GM18858 (cell line): ENCODE measurements around the gene MLH1.
"Not testable (repeated sequence)": the region's sequence is repeated elsewhere in the genome, so short reads cannot be mapped to it uniquely, and the experiment has no call there.

Experiments used
- ATAC-seq: cut with Tn5 transposase; IDR thresholded peaks from one replicate; pipeline ENCODE4 v1.9.1; 2021; ENCODE audit not compliant: unreplicated experiment

The MLH1 gene

DNA sequence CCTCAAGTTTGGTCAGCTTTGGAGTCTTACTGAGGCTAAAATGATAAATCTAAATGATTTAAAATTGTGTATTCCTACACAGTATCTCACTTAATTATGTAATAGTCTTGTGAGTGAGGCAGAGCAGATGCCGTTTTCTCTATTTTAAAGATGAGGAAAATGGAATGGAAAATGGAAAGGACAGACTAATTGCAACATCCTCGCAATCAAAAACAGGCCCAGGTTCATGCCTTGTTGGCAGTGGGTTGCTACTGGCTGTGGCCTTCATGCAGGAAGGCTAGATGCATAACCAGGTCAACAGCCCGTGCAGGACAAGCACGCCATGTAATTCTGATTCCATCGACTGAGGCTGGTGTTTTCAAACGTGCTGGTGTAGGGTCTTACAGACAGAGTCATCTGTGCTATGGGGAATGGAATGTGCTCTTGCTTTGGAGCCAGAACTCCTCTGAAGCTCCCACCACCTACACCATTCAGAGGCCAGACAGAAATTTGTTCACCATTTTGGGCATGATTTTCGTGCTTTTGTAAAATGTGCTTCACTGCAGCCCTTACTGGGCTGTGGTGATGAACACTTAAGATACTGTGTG, 37.9 kb downstream of the MLH1 start:
- ATAC-seq, result no peak

DNA sequence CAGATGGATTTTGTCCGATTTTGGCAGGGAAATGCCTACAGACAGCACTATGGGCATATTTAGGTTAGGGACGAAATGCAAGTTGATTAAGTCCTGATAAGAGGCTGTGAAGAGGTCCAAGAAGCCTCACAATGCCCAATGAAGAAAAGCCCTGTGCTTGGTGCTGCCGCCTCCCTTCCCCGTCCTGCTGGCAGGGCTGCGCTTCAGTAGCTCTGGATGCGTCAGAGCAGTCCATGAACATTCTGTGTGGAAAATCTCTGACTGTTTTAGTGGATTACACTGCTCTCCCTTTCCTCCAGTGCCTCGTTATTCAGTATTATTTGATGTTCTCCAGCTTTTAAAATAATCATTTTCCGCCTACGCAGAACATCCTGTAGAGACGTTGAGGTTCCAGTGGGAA, 39.6 kb downstream of the MLH1 start:
- ATAC-seq, result no peak

DNA sequence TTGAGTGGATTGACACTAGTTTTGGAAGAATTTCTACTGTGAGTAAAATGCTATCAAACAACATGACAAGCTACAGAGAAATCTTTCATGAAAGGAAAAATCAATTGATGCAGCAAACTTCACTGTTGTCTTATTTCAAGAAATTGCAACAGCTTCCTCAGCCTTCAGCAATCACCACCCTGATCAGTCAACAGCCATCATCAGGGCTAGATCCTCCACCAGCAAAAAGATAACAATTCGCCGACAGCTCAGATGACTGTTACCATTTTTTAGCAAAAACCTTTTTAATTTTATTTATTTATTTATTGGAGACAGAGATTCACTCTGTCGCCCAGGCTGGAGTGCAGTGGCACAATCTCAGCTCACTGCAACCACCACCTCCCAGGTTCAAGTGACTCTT, 44.0 kb downstream of the MLH1 start:
- no peak for ATAC-seq

DNA sequence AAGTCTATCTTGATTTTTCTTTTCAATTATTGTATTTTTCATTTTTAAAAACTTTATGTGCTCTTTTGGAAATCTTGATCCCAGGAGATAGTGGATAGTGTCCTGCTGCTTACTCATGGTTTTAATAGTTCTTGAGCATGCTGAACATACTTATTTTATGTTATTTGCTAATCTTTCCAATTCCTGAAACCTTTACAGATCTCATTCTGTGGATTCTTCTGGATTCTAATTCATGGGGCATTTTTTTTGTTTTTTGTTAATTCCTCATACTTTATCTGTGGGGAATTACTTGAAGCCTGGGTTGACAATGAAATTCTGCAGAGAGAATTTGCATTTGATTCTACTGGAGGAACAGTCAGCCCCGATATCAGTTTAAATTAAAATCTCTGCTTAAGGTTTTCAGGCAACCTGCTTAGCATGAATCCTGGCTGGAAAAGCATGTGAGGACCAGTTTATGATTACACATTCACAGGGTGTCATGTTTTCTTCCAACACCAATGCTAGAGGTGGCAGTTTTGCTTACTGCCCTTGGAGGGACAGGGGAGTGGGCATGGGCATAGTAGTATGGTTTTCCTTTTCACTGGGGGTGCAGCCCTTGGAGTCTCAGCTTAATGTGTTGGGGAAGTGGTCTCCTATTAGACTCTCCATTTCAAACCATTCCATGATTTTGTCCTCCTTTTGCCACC, 46.0 kb downstream of the MLH1 start:
- no peak for ATAC-seq

DNA sequence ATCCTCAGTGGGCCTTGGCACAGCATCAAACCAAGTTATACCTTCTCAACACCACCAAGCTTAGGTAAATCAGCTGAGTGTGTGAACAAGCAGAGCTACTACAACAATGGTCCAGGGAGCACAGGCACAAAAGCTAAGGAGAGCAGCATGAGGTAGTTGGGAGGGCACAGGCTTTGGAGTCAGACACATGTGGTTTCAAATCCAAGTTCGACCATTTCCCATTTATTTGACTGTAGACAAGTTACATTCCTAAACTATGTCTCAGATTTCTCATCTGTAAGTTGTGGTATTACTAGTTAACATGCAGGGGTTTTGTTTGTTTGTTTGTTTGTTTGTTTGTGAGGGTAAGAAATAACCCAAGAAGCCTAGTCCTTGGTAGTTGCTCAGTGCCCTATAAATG, 46.9 kb downstream of the MLH1 start:
- ATAC-seq, result no peak

DNA sequence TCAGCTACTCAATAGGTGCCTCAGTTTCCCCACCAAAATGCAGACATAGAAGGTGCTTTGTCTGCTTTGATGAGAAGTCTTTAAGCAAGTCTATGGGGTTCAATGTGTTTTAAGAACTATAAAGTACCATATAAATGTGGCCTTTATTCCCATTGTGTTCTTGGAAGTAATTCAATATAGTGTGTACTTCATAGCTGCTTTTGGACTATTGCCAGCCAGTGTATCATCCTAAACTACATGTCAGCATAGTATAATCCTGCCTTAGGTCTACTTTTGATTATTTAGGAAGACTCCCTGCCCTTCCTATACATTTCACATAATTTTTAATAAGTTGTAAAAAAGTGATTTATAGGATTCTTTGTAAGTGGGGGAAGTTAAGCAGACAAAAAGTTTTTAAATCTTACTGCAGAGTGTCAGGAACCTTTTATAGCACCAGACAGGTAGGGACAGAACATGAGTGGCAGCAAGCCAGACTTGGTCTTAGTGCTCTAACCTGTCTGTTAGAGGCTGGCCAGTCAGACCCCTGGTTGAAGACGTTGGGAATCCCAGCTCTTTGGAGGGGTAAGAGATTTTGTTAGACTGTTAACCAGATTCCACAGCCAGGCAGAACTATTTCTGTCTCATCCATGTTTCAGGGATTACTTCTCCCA, 48.4 kb downstream of the MLH1 start:
- ATAC-seq, result no peak

DNA sequence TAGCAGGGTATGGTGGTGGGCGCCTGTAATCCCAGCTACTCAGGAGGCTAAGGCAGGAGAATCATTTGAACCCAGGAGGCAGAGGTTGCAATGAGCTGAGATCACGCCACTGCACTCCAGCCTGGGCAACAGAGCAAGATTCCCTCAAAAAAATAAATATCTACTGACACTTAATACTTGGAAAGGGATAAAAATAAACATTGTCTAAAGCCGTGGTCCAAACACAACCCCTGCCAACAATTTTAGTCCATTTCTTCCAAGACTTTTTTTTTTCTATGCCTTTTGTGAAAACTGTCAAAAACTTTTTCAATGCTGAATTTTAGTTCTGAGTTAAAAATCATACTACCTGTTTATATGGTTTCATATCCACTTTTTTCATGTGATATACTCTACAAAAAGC, 49.4 kb downstream of the MLH1 start:
- ATAC-seq, result not testable (repeated sequence)

DNA sequence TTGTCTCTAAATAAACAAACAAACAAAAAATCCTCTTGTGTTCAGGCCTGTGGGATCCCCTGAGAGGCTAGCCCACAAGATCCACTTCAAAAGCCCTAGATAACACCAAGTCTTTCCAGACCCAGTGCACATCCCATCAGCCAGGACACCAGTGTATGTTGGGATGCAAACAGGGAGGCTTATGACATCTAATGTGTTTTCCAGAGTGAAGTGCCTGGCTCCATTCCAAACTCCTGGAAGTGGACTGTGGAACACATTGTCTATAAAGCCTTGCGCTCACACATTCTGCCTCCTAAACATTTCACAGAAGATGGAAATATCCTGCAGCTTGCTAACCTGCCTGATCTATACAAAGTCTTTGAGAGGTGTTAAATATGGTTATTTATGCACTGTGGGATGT, 57.0 kb downstream of the MLH1 start:
- no peak for ATAC-seq

DNA sequence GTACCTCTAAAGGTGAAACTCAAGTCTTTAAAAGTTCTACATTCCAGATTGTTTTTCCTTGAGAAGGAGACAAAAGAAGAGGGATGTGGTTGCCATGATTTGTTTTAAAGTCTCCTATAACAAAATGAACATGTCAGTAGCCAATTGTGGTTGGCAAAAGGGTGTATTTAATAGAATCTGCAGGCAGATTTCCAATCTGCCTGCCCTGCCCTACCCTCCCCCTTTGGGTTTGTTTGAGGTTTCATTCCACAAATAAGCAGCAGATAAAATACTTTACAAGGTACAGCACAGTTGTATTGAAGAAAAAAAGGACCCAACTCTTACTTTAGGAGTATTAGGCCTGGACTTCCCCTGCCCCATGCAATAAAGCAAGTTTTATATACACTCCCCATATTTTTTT, 59.5 kb downstream of the MLH1 start:
- no peak for ATAC-seq

DNA sequence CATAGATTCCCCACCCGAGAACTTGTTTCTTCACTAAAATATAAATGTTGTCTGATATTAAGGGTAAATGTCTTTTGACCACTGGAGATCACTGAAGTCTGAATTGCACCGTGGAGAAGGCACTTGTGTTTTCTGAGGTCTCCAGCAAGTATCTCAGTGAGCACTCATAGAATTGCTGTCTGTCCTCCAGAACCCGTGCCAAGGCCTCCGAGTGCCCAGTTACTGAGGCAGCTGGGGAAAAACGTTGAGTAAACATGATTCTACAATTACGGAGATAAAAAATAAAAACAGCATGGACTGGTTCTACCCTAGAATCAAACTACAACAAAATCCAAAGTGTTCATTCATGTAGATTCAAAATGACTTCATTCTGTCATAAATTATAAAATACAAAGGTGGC, 60.0 kb downstream of the MLH1 start:
- ATAC-seq, result no peak

DNA sequence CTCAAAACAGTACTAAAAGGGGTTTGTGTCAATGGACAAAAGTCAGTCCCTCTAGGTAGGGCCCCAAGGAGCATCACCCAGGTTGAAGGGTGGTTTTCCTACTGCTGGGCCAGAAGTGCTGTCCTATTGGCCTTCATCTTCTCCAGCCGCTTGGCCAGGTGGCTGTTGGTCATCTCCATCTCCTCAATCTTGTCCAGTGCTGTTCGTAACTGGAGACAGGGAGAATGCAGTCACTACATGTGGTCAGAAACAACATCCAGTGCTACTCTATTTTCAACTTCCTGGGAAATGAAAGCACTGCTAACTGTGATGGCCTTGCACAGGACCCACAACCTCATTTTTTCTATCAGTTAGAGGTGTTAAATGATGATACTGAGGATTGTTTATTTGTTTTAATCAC, 60.4 kb downstream of the MLH1 start:
- ATAC-seq, result no peak

DNA sequence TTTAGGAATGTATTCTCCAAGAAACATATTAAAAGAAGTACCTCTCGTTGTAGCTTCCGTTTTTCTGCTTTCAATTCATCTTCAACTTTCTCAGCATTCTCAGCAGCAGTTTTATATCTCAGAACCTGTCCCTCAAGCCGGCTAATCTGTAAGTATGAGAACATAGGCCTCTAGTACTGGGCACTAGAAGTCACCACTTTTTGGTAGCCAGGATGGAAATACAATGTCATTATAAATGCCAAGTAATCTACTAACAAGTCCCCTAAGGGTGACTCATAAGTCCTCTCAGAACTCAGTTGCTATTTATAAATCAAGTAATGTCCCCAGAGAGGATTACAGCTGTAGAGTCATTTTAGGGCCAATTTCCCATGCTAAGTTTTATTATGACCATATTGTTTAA, 61.1 kb downstream of the MLH1 start:
- ATAC-seq, result peak; percentile 91

DNA sequence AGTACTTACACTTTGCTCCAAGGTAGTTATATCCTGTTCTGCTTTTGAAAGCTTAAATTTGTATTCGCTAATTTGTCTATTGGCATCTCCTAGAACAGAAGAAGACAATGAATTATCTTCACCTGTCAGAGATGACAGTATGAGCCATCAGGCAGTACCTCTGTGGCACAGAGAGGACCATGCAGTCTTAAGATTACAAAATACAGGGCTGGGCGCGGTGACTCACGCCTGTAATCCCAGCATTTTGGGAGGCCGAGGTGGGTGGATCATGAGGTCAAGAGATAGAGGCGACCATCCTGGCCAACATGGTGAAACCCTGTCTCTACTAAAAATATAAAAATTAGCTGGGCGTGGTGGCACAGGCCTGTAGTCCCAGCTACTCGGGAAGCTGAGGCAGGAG, 61.8 kb downstream of the MLH1 start:
- ATAC-seq, result not testable (repeated sequence)

DNA sequence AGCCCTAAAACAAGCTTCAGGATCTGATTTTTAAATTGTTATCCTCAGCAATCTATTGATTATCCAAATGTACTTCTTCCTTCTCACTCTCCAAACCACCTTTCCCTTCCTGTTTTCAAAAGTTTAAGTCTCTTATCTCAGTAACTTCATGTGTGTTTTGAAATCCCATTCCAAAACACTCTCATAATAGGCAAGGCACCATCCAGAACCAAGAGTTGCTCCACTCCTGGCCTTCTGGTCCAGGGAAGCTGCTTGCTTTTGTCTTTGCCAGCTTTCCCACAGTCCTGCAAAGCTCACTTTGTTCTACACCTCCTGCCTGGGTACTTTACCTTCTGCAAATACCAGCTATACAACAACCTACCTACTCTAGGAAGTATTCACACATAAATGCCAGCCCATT, 63.5 kb downstream of the MLH1 start:
- no peak for ATAC-seq

DNA sequence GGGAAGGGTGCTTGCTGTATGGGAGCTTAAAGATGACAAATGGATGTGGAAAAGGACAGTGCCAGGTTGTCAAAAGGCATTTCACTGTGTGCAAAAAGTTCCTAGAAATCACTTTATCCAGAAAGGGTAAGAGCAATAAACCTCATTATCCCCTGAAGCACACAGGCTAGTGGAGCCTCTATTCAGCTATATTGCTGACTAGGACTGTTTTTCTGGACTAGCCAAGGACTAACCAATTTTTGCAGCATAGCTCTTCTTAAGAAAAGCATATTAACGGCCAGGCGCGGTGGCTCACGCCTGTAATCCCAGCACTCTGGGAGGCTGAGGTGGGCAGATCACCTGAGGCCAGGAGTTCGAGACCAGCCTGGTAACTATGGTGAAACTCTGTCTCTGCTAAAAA, 64.8 kb downstream of the MLH1 start:
- no peak for ATAC-seq

DNA sequence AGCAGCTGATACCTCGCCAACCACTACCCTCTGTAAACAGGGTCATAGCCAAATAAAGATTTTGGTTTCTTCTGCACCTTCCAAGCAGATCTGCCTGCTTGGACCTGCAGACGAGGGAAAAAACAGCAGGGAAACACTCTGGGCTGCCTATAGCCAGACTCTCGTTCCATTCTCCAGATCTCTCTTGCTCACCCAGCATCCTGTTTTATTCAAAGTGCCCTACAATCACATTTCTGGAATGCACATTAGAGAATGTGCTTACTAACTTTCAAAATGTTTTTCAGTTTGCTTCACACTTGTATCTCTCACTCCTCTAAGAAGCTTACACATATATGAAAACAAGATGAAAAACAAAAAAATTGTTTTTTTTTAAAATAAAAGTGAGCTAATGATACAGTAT, 71.4 kb downstream of the MLH1 start:
- ATAC-seq, result no peak

DNA sequence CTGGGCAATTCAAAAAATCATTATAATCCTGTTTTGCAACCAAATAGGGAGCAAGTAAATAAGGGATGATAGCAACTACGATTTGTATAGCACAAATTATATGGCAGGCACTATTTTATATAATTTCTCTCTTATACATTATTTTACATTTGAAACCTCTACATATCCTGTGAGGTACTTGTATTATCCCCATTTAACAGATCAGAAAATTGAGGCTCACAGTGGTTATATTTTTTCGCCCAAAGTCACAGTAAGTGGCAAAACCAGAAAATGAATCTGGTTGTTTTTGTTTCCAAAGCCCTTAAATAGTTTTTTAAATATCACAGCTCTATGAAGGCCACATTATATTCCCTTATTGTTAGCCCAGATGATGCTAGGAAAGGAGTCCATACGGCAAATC, 74.3 kb downstream of the MLH1 start:
- no peak for ATAC-seq

DNA sequence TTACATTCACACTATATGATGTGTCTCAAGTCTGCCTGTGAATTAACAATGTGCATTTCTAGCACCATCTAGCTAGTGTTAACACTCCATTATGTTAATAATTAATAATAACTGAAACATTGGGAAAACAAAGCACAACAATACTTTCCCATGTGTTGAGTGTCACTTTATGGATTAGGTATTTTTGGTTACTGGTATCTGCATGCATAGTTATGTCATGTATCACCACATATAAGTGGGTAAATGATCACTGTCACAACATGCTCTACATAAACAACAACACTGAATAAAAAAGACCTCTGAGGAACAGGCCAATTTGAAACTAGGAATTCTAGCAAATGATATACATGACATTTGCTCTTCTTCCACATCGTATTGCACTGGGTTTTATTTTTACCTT, 74.7 kb downstream of the MLH1 start:
- no peak for ATAC-seq

DNA sequence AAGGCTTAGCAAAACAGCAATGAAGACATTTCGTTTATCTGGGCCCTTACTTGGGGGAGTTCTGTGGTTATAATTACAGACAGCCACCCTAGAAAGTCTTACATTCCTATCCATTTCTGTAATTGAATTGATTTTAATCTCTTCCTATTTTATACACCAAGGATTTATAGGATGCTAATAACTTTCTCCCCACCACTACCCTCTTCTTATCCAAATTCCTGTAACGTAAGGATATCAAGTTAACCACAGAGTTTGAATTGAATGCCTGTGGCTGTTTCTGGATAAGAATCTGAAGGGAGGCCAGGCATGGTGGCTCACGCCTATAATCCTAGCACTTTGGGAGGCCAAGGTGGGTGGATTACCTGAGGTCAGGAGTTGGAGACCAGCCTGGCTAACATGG, 78.6 kb downstream of the MLH1 start:
- ATAC-seq, result no peak

DNA sequence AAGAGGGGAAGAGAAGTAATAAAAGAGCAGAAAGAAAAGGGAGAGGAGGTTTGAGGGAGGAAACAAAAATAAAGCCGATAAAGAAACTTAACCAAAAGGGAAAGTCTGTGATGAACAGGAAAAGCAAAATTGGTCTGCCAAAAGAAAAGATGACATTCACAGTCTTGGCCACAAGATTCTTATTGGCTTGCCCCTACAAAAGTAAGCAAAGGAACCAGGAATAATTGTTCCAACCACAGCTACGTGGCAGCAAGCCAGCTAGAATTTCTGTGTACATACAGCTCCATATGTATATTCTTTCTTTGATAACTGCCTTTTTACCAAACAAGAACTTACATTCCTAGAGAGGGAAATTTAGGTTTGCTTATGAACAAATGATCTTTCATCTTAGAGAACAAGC, 79.6 kb downstream of the MLH1 start:
- ATAC-seq, result no peak

DNA sequence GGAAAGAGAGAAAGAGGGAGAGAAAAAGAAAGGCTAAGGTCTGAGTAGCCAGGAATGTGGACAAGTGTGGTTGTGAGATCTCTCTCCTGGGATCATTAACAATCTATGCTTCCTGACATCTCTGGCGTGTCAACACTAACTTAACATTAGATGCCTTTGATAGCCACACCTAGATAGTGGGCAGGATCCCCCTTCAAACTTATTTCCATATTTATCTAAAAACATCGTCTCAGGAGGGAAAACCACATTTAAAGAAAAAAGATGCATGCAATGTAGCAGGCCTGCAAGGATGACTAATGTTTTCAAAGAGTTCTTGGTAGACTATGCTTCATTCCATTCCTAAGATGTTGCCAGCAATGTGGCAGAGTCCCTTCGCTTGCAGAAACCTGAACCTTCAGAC, 80.9 kb downstream of the MLH1 start:
- no peak for ATAC-seq

DNA sequence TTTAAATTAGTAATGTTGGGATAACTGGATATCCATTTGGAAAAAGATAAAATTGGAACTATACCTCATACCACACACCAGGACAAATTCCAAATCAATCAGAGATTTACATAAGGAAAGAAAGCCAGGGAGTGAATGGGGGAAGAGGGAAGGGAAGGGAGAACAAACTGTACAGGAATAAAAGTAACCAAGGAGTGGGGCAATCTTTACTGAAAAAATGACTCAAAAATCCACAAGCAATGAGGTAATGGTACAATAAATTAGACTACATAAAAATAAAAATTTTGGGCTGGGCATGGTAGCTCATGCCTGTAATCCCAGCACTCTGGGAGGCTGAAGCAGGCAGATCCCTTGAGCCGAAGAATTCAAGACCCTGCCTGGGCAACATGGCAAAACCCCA, 82.6 kb downstream of the MLH1 start:
- ATAC-seq, result no peak

DNA sequence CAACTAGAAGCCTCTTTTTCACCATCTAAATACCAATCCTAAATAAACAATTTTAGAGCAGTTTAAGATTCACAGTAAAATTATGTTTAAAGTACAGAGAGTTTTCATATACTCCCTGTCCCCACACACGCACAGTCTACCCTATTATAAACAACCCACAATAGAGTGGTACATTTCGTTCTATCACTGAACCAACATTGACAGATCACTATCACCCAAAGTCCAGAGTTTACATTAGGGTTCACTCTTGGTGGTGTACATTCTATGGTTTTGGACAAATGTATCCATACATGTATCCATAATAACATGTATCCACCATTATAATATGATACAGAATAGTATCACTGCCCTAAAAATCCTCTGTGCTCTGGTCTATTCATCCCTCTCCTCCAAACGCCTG, 89.0 kb downstream of the MLH1 start:
- ATAC-seq, result no peak
